Naive B cell (primary cell): ENCODE data around the gene UBE2J2. TPM values are rescaled to one million over a fixed set of nuclear protein-coding genes. Genes with fewer than 3 reads are reported as not detected.
A peak's percentile ranks its signal among the peaks of the same experiment; 100 is the strongest.

Experiments
- ATAC-seq, 2 donors: fragments of 150-1000 bp; cut with Tn5 transposase; 2 replicates each; pipeline ENCODE4 v1.10.0; 2021; ENCODE audit warnings: low read depth in 2 of 2, mild to moderate bottlenecking in 2 of 2, moderate library complexity in 2 of 2
- DNase-seq: peaks from one replicate; pipeline ENCODE4 v3.0.0; 2022
- H3K27ac Mint-ChIP-seq, 6 donors: one replicate each; pipeline ENCODE4 v1.8.0; 2020 to 2022; ENCODE audit warnings: mild to moderate bottlenecking in 6 of 6, mixed read lengths in 6 of 6, moderate library complexity in 5 of 6, inconsistent platforms in 2 of 6
- H3K27me3 Mint-ChIP-seq, 3 donors: one replicate each; pipeline ENCODE4 v1.8.0; 2021 to 2022; ENCODE audit warnings: mixed read lengths in 3 of 3, mild to moderate bottlenecking in 1 of 3
- H3K36me3 Mint-ChIP-seq, 2 donors: one replicate each; pipeline ENCODE4 v1.8.0; 2020 to 2022; ENCODE audit warnings: mixed read lengths in 2 of 2, inconsistent platforms in 1 of 2, mild to moderate bottlenecking in 1 of 2
- H3K4me1 Mint-ChIP-seq, 3 donors: one replicate each; pipeline ENCODE4 v1.8.0; 2020 to 2022; ENCODE audit warnings: mixed read lengths in 3 of 3, inconsistent platforms in 1 of 3, mild to moderate bottlenecking in 1 of 3, moderate library complexity in 1 of 3
- H3K4me3 Mint-ChIP-seq, 8 donors: one replicate each; pipeline ENCODE4 v1.8.0; 2020 to 2022; ENCODE audit warnings: mild to moderate bottlenecking in 8 of 8, mixed read lengths in 8 of 8, moderate library complexity in 8 of 8, inconsistent platforms in 2 of 8
- H3K9me3 Mint-ChIP-seq, 7 donors: one replicate each; pipeline ENCODE4 v1.8.0; 2020 to 2022; ENCODE audit warnings: mixed read lengths in 7 of 7, mild to moderate bottlenecking in 5 of 7, inconsistent platforms in 2 of 7, moderate library complexity in 1 of 7
- polyA plus RNA-seq, 6 donors: library from polyadenylated mRNA; unstranded; fragments of 300-500 nt; fragmentation: Illumina TruSeq; gene quantifications; one replicate each; pipeline ENCODE4 v1.2.3, GENCODE V29; 2021; ENCODE audit warnings: low read depth in 6 of 6

Gene UBE2J2
- polyA plus RNA-seq, 6 donors from 2014 or later = 75.1 to 112 (median 87.4) TPM

DNA sequence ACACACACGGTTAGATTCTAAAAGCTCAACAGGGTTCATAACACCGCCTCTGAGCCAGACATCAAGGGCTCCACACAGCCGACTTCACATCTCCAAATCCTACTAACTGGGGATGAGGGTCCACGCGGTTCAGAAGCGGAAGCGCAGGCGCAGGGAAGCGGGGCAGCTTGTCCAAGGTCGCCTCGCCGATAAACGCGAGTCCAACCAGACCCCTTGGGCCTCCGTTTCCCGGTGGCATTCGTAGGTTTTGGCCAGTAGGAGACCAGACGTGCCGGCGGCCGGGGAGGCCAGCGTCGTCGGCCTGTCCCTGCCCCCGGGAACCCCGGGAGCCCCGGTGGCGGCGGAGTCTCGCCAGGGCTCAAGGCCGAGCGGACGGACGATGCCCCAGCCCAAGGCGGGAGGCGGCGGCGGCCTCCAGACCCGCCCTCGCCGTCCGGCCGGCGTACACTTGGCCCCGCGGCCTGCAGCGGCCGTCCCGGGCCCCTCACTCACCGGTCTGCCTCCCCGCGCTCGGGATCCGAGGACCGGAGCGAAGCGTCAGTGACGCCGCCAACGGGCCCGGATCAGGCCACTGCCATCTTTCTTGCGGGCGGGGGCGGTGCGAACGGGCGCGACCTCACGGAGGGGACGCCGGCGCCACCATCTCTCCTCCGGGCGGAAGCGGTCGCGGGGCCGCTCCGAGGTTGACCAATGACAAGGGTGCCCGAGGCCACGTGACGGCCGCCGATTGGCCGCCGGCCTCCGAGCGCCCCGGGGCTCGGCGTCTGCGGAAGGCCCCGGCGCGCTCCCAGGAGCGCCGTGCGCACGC lies 42.0 kb downstream of the UBE2J2 start, which contains the start of gene SDF4:
TSS of gene SDF4 (minus strand) at position 602 of the 808 bp plus-strand sequence. CDS start 3,229 bp downstream, outside the sequence.
- no peaks in the 10 kb centered on the region for H3K27me3 Mint-ChIP-seq
- peak within 1 kb of the TSS; percentile 84 to 96 (median 93) for H3K4me3 Mint-ChIP-seq
- H3K4me1 Mint-ChIP-seq = peaks cover 19 to 29% (median 29%) of the 10 kb centered on the region in 3 donors
- ATAC-seq (peak; percentile 95 to 97), DNase-seq (peak; percentile 97)
- no peaks in the 10 kb centered on the region for H3K9me3 Mint-ChIP-seq
- peak within 1 kb of the TSS; percentile 78 to 93 (median 87) for H3K27ac Mint-ChIP-seq
- no peaks in the 10 kb centered on the region for H3K36me3 Mint-ChIP-seq

DNA sequence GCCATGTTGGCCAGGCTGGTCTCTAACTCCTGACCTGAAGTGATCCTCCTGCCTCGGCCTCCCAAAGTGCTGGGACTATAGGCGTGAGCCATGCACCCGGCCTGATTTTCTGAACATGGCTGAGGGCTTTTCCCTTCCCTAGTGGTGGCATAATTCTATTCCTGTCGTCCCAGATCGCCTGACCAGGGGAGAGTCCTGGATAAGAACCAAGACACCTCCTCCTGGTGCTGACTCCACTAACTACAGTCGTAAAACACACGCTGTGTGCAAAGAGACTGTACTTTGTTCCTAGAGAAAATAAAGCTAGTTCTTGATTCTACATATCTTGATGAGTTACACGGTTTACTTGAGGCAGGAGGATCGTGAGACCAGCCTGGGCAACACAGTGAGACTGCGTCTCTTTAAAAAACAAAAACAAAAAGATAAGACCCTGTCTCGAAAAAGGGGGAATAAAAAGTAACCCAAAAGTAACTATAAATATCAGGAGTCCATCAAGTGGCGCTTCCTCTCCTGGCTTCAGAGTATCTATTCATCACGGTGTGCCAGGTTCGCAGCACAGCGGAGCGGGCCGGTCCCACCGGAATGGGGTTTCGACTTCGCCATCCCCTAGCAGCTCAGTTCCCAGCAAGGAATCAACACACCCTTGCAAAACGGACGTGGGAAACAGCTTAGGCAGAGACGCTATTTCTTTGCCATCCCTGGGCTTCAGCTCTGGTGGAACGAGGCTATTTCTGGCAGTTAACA lies 42.8 kb downstream of the UBE2J2 start:
- no peaks in the 10 kb centered on the region for H3K9me3 Mint-ChIP-seq
- DNase-seq (no peak), ATAC-seq (no peak)
- H3K36me3 Mint-ChIP-seq = no peaks in the 10 kb centered on the region
- H3K4me1 Mint-ChIP-seq = peaks cover 19 to 34% (median 31%) of the 10 kb centered on the region in 3 donors
- H3K27ac Mint-ChIP-seq = peak overlapping the region; percentile 24 to 93 (median 86)
- no peaks in the 10 kb centered on the region for H3K27me3 Mint-ChIP-seq
- peak overlapping the region; percentile 84 to 96 (median 93) for H3K4me3 Mint-ChIP-seq

DNA sequence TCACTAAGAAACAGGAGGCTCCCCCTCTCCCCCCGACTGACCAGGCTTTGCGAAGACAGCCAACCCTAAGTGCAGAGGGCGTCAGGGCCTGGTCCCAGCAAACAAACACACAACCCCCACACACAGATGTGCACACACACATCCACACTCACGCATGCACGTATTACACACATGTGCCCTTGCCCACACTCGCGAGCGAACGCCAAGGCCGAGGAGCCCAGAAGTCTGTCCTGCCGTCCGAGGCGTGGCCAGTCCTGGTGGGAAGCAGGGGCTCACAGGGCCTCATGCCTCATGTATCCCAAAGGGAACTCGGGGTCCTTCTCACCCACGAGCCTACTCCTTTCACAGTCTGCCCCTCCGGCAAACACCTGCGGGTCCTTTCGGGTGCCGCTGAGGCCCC lies 43.9 kb downstream of the UBE2J2 start:
- Mint-ChIP-seq H3K4me1 (peaks cover 25 to 37% (median 35%) of the 10 kb centered on the region in 3 donors), H3K27ac (peak overlapping the region in 2 of 6 donors; percentile 33 to 91), H3K9me3 (no peaks in the 10 kb centered on the region), H3K36me3 (no peaks in the 10 kb centered on the region), H3K27me3 (no peaks in the 10 kb centered on the region), H3K4me3 (peak overlapping the region in 6 of 8 donors; percentile 16 to 96 (median 76))
- ATAC-seq (no peak), DNase-seq (no peak)

DNA sequence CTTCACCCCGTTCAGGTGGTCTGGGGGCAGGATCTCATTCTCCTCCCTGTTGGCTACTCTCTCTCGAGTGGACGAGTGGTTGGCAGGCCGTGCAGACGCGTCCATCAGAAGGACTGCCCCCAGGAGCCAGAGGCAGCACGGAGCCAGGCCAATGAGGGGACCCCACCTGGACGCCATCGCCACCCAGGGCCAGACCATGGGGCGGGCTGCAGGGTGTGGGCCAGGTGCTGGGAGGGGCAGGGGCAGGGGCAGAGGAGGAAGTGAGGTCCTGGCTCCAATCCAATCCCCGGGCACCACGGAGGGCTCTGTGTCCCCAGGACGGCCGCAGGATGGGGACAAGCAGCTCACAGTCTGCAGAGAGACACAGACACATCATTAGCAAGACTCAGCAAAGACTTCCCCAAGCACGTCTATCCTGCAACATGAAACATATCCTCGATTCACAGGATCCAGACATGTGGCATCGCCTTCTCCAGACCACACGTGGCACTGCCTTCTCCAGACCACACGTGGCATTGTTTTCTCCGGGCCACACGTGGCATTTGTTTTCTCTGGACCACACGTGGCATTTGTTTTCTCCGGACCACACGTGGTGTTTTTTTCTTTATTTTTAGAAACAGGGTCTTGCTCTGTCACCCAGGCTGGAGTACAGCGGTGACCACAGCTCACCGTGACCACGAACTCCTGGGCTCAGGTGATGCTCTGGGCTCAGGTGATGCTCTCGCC lies 44.9 kb downstream of the UBE2J2 start:
- Mint-ChIP-seq H3K27me3 (no peaks in the 10 kb centered on the region), H3K4me1 (peaks cover 24 to 36% (median 25%) of the 10 kb centered on the region in 3 donors), H3K9me3 (no peaks in the 10 kb centered on the region), H3K27ac (peak overlapping the region in 1 of 6 donors; percentile 63), H3K36me3 (no peaks in the 10 kb centered on the region), H3K4me3 (peak overlapping the region in 1 of 8 donors; percentile 96)
- ATAC-seq (no peak), DNase-seq (no peak)

DNA sequence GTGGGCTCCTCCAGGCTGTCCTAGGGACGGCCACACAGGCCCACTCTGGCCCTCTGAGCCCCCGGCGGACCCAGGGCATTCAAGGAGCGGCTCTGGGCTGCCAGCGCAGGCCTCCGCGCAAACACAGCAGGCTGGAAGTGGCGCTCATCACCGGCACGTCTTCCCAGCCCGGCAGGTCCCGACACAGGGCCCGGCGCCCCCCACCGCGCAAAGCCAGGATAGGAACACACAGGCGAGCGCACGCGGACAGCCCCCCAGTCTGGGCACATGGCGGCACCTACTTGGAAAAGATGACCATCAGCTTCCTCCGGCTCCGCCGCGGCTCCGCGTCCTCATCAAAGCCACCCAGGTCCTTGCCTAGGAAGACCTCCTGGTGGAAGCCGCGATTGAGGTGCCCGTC lies 45.5 kb downstream of the UBE2J2 start:
- DNase-seq (no peak), ATAC-seq (no peak)
- Mint-ChIP-seq H3K36me3 (peaks cover 0 to 3% of the 10 kb centered on the region in 2 donors), H3K27ac (no peak overlapping the region), H3K9me3 (no peaks in the 10 kb centered on the region), H3K27me3 (no peaks in the 10 kb centered on the region), H3K4me3 (no peak overlapping the region), H3K4me1 (peaks cover 20 to 38% (median 21%) of the 10 kb centered on the region in 3 donors)

DNA sequence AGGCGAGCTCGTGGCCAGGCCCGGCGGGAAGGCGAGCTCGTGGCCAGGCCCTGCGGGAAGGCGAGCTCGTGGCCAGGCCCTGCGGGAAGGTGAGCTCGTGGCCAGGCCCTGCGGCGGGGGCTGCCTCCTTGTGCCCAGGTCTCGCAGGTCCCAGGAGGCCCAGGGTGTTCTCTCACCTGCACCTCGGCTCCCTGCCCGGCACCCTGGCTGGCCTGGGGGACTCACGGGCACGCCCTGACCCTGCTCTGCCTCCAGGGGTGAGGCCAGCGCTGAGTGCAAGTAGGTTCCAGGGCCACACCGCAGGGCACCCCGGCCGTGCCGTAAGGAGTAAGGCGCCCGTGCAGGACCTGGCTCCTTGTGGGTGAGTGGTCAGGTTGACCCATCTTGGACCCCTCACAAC lies 46.3 kb downstream of the UBE2J2 start:
- peaks cover 20 to 44% (median 23%) of the 10 kb centered on the region in 3 donors for H3K4me1 Mint-ChIP-seq
- peaks cover 0 to 8% of the 10 kb centered on the region in 2 donors for H3K36me3 Mint-ChIP-seq
- DNase-seq (no peak), ATAC-seq (no peak)
- no peak overlapping the region for H3K4me3 Mint-ChIP-seq
- H3K9me3 Mint-ChIP-seq = no peaks in the 10 kb centered on the region
- no peaks in the 10 kb centered on the region for H3K27me3 Mint-ChIP-seq
- no peak overlapping the region for H3K27ac Mint-ChIP-seq

DNA sequence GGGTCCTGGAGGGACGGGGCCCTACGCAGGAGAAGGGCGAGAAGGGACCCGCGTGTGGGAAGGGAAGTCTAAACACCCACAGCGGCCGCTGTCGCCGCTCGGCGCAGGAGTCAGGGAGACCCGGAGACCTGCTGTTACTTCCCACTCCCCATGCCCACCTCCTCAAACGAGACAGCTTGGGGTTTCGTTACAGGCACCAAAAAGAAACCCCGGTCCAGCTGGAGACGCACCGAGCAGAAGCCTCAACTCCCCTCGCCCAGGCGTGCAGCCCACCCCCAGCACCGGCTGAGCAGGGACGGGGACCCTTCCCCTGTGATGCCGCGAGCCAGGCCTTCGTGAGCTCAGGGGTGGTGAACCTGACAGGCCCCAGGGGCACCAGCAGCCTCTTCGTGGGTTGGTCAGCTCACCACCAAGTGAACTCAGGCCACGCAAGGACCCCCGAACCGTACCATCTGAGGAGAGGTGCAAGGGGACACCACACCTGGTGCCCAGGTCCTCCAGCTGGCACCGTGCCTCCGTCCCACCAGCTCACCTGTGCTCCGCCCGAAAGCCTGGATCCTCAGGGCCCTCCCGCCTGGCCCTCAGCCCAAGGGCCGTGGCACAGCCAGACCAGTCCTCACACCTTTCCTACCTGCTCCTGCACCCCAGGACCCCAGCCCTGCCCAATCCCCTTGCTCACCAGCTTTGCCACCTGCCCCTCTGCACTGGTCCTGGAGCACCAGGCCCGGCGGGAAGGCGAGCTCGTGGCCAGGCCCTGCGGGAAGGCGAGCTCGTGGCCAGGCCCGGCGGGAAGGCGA lies 46.9 kb downstream of the UBE2J2 start:
- DNase-seq (no peak), ATAC-seq (no peak)
- Mint-ChIP-seq H3K9me3 (no peaks in the 10 kb centered on the region), H3K4me3 (no peak overlapping the region), H3K27ac (no peak overlapping the region), H3K27me3 (no peaks in the 10 kb centered on the region), H3K4me1 (peaks cover 20 to 44% (median 23%) of the 10 kb centered on the region in 3 donors), H3K36me3 (peaks cover 0 to 8% of the 10 kb centered on the region in 2 donors)

DNA sequence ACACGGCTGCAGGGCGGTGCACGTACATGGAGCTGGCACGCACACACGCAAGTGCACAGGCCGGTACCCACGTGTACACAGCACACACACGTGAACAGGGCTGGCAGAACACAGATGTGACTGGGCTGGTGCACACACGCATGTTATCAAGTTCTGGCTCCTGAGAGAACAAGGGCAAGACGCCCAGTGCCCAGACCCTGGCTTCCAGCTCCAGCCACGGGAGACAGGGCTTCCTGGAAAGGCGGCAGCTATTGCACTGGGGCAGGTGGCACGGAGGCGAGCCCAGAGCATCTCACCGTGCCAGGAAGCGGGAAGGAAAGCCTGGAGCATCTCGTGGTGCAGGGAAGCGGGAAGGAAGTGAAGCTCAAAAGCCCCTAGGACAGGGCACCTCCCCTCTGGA lies 47.7 kb downstream of the UBE2J2 start:
- H3K4me1 Mint-ChIP-seq = peaks cover 19 to 41% (median 20%) of the 10 kb centered on the region in 3 donors
- H3K9me3 Mint-ChIP-seq = no peaks in the 10 kb centered on the region
- no peak for ATAC-seq
- no peaks in the 10 kb centered on the region for H3K27me3 Mint-ChIP-seq
- peak overlapping the region in 2 of 8 donors; percentile 41 to 47 for H3K4me3 Mint-ChIP-seq
- H3K27ac Mint-ChIP-seq = no peak overlapping the region
- no peak for DNase-seq
- peaks cover 0 to 8% of the 10 kb centered on the region in 2 donors for H3K36me3 Mint-ChIP-seq

DNA sequence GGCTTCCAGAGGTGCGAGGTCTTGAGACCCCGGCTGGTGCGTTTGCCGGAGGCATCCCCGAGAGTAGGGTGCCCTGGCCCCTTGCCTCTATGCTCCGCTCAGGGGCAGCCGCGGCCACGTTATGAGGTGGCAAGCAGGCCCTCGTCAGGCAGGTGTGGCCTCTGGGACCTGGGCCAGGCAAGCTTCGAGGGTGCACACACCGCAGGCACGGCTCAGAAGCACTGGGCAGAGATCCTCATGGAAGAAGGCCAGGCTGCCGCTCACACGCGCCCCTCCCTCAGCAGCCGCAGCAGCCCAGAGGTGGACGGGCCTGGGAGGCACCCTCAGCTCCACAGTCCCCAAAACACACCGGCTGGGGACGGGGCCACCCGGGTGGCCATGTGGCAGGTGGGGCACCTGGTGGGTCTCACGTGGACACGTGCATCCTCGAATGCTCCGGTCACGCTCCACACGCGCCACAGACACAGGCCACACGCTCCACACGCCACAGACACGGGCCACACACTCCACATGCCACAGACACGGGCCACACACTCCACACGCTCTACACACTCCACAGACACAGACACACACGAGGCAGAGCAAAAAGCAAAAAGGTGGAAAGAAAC lies 48.3 kb downstream of the UBE2J2 start:
- Mint-ChIP-seq H3K27ac (peak overlapping the region in 1 of 6 donors; percentile 15), H3K4me1 (peaks cover 16 to 37% (median 16%) of the 10 kb centered on the region in 3 donors), H3K4me3 (peak overlapping the region in 1 of 8 donors; percentile 41), H3K9me3 (no peaks in the 10 kb centered on the region), H3K36me3 (peaks cover 0 to 8% of the 10 kb centered on the region in 2 donors), H3K27me3 (no peaks in the 10 kb centered on the region)
- ATAC-seq = no peak
- DNase-seq = no peak

DNA sequence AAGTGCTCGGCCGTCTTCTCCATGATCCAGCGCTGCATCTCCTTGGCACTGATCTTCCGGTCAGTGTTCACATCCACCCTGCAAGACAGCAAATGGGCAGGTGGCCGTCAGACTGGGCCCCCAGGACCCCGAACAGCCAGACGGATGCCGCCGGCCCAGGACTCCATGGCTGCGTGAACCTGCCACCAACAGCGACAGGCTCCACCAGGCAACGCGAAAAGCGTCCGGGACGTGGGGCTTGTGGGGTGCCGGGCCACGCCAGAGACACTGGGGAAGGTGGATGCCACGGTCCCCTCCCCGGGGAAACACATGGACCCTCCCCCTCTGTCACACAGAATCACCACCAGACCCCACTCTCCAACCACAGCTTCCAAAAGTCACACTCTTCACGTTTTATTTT lies 49.8 kb downstream of the UBE2J2 start:
- no peaks in the 10 kb centered on the region for H3K27me3 Mint-ChIP-seq
- no peak overlapping the region for H3K27ac Mint-ChIP-seq
- DNase-seq (no peak), ATAC-seq (no peak)
- no peaks in the 10 kb centered on the region for H3K9me3 Mint-ChIP-seq
- H3K36me3 Mint-ChIP-seq = peaks cover 0 to 8% of the 10 kb centered on the region in 2 donors
- no peak overlapping the region for H3K4me3 Mint-ChIP-seq
- peaks cover 8 to 25% (median 10%) of the 10 kb centered on the region in 3 donors for H3K4me1 Mint-ChIP-seq

DNA sequence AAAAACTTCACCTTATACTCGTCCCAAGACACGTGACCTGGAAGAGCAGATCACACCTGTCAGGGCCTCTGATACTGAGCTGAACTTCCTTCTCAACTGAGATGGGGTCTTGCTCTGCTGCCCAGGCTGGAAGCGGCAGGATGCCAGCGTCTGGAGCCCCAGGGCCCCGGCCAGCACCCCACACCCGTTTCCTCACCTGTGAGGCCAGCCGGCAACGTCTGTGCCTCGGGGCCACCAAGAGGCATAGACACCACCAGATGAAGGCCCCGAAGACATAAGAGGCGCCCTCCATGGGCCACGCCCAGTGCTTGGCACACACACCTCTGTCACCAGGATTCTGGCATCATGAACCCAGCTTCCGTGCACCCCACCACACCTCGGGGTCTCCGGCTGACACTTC lies 50.3 kb downstream of the UBE2J2 start:
- no peaks in the 10 kb centered on the region for H3K9me3 Mint-ChIP-seq
- H3K36me3 Mint-ChIP-seq = peaks cover 0 to 8% of the 10 kb centered on the region in 2 donors
- ATAC-seq (no peak), DNase-seq (no peak)
- peak overlapping the region in 1 of 6 donors; percentile 95 for H3K27ac Mint-ChIP-seq
- no peaks in the 10 kb centered on the region for H3K27me3 Mint-ChIP-seq
- peaks cover 10 to 25% (median 10%) of the 10 kb centered on the region in 3 donors for H3K4me1 Mint-ChIP-seq
- no peak overlapping the region for H3K4me3 Mint-ChIP-seq

DNA sequence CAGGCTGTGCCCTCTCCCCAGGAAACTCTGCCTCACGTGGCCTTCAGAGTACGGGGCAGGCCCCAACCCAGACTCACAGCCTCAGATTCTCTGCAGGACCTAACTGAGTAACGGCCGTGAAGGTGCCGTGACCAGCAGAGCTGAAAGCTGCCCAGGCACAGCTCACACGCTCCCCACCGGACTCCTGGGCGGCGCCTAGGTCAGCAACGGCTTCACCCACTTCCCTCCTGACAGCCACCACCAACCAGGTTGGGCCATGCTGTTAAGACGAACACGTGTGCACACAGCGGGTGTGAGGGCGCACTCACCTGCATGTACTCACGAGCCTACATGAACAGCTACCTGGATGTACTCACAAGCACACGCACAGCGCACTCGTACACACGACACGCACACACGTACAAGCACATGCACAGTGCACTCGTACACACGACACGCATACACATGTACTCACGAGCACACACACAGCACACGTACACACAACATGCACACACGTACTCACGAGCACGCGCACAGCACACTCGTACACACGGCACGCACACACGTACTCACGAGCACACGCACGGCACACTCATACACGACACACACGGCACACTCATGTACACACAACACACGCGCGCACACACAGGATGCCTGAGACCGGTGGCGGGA lies 51.0 kb downstream of the UBE2J2 start:
- Mint-ChIP-seq H3K27ac (peak overlapping the region in 2 of 6 donors; percentile 65 to 95), H3K4me1 (peaks cover 10 to 25% (median 12%) of the 10 kb centered on the region in 3 donors), H3K36me3 (peaks cover 0 to 8% of the 10 kb centered on the region in 2 donors), H3K9me3 (no peaks in the 10 kb centered on the region), H3K4me3 (no peak overlapping the region), H3K27me3 (no peaks in the 10 kb centered on the region)
- no peak for ATAC-seq
- DNase-seq = no peak
